Measurements from ENCODE around the gene ICA1. TPM values are rescaled to one million over a fixed set of nuclear protein-coding genes. Genes with fewer than 3 reads are reported as not detected.

Gene ICA1
- total and polyA plus RNA-seq, 2 donors (not counting 3 experiments of a cell fraction or from before 2014, with no cell fraction given), result 19.0 to 47.1 TPM

DNA sequence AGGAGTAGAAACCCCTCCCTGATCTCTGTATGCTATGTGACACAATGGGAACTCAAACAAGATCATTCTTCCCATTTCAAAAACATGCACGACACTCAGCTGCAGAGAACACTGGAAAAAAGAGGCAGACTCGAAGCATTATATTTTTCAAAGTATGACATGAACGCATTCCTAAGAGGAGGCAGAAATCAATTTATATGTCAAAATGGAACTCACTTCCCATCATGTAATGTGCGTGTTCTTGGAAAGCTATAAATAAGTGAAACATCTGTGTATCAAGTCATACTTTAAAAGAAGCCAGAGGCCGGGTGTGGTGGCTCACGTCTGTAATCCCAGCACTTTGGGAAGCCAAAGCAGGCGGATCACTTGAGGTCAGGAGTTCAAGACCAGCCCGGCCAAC is 142.7 kb downstream of the ICA1 start:
- intact Hi-C loops (cut with micrococcal nuclease) (no loop called here), dilution Hi-C loops (cut with MboI; ENCODE audit: extremely low pct_ligation_motif_present, low sequenced_read_pairs) (no loop called here)
- H3K36me3 ChIP-seq (ENCODE audit: control insufficient read depth in 2 of 2, extremely low read depth in 1 of 2, insufficient read depth in 2 of 2, low read length in 2 of 2), result peaks cover 0 to 12% of the 10 kb centered on the region in 2 experiments
- no peaks in the 10 kb centered on the region for H3K9me3 ChIP-seq (replicated peaks; ENCODE audit: control insufficient read depth, insufficient read depth, low read length)
- CTCF ChIA-PET, result no interaction called here
- no peak overlapping the region for H3K4me2 ChIP-seq (ENCODE audit: insufficient read depth, low read length)
- no peak overlapping the region for H2AFZ ChIP-seq (ENCODE audit: low read depth, low read length)
- no peaks in the 10 kb centered on the region for H3K4me1 ChIP-seq (ENCODE audit: control insufficient read depth, extremely low read depth, insufficient read depth, low read length)
- POLR2A ChIA-PET, result no interaction called here
- no peak overlapping the region for H3K9ac ChIP-seq (replicated peaks; ENCODE audit: extremely low read depth, insufficient read depth, low read length)
- no peak overlapping the region for H3K27ac ChIP-seq (ENCODE audit: insufficient read depth, low read depth, low read length)
- BruUV-seq (replicated peaks), result no TSS peak
- no peaks in the 10 kb centered on the region for H4K20me1 ChIP-seq (replicated peaks; ENCODE audit: control insufficient read depth, extremely low read depth, insufficient read depth, low read length)
- DNase-seq (ENCODE audit: low read depth, low spot score) (no peak), FAIRE-seq (no peak)
- H3K27me3 ChIP-seq (ENCODE audit: control insufficient read depth in 2 of 2, insufficient read depth in 2 of 2, low read length in 2 of 2), result no peaks in the 10 kb centered on the region
- H3K9me1 ChIP-seq (replicated peaks; ENCODE audit: control insufficient read depth, extremely low read depth, insufficient read depth, low read length), result no peaks in the 10 kb centered on the region
- no peak overlapping the region for H3K4me3 ChIP-seq (replicated peaks in 1 of 3; ENCODE audit: insufficient read depth in 1 of 3, low read depth in 1 of 3, low read length in 3 of 3)
- TF ChIP-seq FOS (IDR thresholded peaks at IDR 0.05; ENCODE audit: borderline replicate concordance, insufficient read depth, low read length) (no peak), POLR2A (IDR thresholded peaks at IDR 0.05; ENCODE audit: low read depth, low read length) (no peak), JUN (IDR thresholded peaks at IDR 0.05; ENCODE audit: borderline replicate concordance, insufficient read depth, insufficient read length, low read depth) (no peak)
- H3K79me2 ChIP-seq (ENCODE audit: control insufficient read depth, insufficient read depth, low read length), result no peaks in the 10 kb centered on the region

DNA sequence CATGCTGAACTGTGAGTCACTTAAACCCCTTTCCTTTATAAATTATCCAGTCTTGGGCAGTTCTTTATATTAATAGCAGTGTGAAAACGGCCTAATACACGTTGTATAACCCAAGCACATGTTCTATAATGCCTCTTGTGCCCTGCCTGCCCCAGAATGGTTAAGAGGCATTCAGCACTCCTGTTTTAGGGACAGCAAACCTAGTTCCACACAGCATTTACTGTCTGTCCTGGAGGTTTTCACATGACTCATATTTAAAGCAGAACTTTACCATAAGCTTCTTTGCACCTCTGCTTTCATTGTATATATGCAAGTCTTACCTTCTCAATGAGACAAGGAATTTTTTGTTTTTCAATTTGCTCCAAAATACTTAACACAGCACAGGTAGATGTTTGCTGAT is 144.8 kb downstream of the ICA1 start:
- POLR2A ChIA-PET, result no interaction called here
- Histone ChIP-seq H3K27ac (ENCODE audit: insufficient read depth, low read depth, low read length) (no peak overlapping the region), H3K9me1 (replicated peaks; ENCODE audit: control insufficient read depth, extremely low read depth, insufficient read depth, low read length) (no peaks in the 10 kb centered on the region), H3K4me3 (replicated peaks in 1 of 3; ENCODE audit: insufficient read depth in 1 of 3, low read depth in 1 of 3, low read length in 3 of 3) (no peak overlapping the region), H3K9ac (replicated peaks; ENCODE audit: extremely low read depth, insufficient read depth, low read length) (no peak overlapping the region), H3K27me3 (ENCODE audit: control insufficient read depth in 2 of 2, insufficient read depth in 2 of 2, low read length in 2 of 2) (no peaks in the 10 kb centered on the region), H3K9me3 (replicated peaks; ENCODE audit: control insufficient read depth, insufficient read depth, low read length) (no peaks in the 10 kb centered on the region), H3K36me3 (ENCODE audit: control insufficient read depth in 2 of 2, extremely low read depth in 1 of 2, insufficient read depth in 2 of 2, low read length in 2 of 2) (peaks cover 0 to 12% of the 10 kb centered on the region in 2 experiments), H3K79me2 (ENCODE audit: control insufficient read depth, insufficient read depth, low read length) (no peaks in the 10 kb centered on the region), H2AFZ (ENCODE audit: low read depth, low read length) (no peak overlapping the region), H3K4me1 (ENCODE audit: control insufficient read depth, extremely low read depth, insufficient read depth, low read length) (no peaks in the 10 kb centered on the region), H3K4me2 (ENCODE audit: insufficient read depth, low read length) (no peak overlapping the region), H4K20me1 (replicated peaks; ENCODE audit: control insufficient read depth, extremely low read depth, insufficient read depth, low read length) (no peaks in the 10 kb centered on the region)
- DNase-seq (ENCODE audit: low read depth, low spot score), result no peak
- FAIRE-seq, result no peak
- CTCF ChIA-PET, result interaction anchor here (1.0 kb wide), 1 partner anchor 73 kb away, joined by 3 read pairs; no protein-coding TSS in a partner anchor
- TF ChIP-seq JUN (IDR thresholded peaks at IDR 0.05; ENCODE audit: borderline replicate concordance, insufficient read depth, insufficient read length, low read depth) (no peak), POLR2AphosphoS5 (IDR thresholded peaks at IDR 0.05; ENCODE audit: insufficient read depth, low read depth, low read length) (no peak), POLR2A (IDR thresholded peaks at IDR 0.05; ENCODE audit: low read depth, low read length) (no peak), EZH2 (IDR thresholded peaks at IDR 0.05; ENCODE audit: borderline replicate concordance, low read depth, low read length, severe bottlenecking) (no peak), GATA2 (IDR thresholded peaks at IDR 0.05; ENCODE audit: insufficient read depth, insufficient read length, low read depth, low read length) (no peak), FOS (IDR thresholded peaks at IDR 0.05; ENCODE audit: borderline replicate concordance, insufficient read depth, low read length) (no peak), MYC (IDR thresholded peaks at IDR 0.05; ENCODE audit: low read depth, low read length) (no peak)
- TF ChIP-seq, protein P1, sequence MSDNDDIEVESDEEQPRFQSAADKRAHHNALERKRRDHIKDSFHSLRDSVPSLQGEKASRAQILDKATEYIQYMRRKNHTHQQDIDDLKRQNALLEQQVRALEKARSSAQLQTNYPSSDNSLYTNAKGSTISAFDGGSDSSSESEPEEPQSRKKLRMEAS (IDR thresholded peaks at IDR 0.05; ENCODE audit: insufficient read depth, insufficient read length), result no peak
- TF ChIP-seq, protein P2, sequence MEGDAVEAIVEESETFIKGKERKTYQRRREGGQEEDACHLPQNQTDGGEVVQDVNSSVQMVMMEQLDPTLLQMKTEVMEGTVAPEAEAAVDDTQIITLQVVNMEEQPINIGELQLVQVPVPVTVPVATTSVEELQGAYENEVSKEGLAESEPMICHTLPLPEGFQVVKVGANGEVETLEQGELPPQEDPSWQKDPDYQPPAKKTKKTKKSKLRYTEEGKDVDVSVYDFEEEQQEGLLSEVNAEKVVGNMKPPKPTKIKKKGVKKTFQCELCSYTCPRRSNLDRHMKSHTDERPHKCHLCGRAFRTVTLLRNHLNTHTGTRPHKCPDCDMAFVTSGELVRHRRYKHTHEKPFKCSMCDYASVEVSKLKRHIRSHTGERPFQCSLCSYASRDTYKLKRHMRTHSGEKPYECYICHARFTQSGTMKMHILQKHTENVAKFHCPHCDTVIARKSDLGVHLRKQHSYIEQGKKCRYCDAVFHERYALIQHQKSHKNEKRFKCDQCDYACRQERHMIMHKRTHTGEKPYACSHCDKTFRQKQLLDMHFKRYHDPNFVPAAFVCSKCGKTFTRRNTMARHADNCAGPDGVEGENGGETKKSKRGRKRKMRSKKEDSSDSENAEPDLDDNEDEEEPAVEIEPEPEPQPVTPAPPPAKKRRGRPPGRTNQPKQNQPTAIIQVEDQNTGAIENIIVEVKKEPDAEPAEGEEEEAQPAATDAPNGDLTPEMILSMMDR (IDR thresholded peaks at IDR 0.05; ENCODE audit: extremely low read depth in 1 of 2, insufficient read depth in 1 of 2, low read depth in 1 of 2, low read length in 2 of 2), result no peak
- intact Hi-C loops (cut with micrococcal nuclease) (no loop called here), dilution Hi-C loops (cut with MboI; ENCODE audit: extremely low pct_ligation_motif_present, low sequenced_read_pairs) (no loop called here)
- BruUV-seq (replicated peaks), result no TSS peak

All from endothelial cell of umbilical vein (primary cell).